OCI-LY7 (cell line): ENCODE results near the gene CSTB.

Source experiments
- EZH2phosphoT487 ChIP-seq: fragments of 200-600 bp; sonication (generic); IDR thresholded peaks from 2 replicates; pipeline ENCODE4 v1.6.1; 2018; ENCODE audit warnings: low read depth, borderline replicate concordance, mild to moderate bottlenecking, mixed run types, antibody characterized with exemption, low read length, moderate library complexity, mixed read lengths
- TF ChIP-seq, protein P1 (sequence below): fragments of 200-600 bp; sonication (generic); conservative IDR thresholded peaks from 2 replicates; pipeline ENCODE4 v1.5.1; 2014; ENCODE audit warnings: mild to moderate bottlenecking, antibody characterized with exemption, low read length, moderate library complexity, mixed read lengths

DNA sequence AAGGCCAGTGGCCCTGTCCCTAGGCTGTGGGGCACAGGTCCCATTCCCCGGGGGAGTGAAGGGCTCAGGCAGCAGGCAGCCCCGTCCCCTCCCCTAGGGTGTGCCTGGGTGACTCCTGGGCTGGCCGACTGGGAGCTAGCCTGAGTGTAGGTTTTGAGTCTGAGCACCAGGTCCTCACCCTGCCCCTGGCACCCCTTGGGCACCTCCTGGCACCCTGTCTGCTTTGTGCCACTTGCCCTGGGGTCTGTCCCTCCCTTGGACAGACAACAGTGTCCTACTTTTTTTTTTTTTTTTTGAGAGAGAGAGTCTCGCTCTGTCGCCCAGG lies 37.5 kb upstream of the CSTB start:
- TF ChIP-seq, protein P1, sequence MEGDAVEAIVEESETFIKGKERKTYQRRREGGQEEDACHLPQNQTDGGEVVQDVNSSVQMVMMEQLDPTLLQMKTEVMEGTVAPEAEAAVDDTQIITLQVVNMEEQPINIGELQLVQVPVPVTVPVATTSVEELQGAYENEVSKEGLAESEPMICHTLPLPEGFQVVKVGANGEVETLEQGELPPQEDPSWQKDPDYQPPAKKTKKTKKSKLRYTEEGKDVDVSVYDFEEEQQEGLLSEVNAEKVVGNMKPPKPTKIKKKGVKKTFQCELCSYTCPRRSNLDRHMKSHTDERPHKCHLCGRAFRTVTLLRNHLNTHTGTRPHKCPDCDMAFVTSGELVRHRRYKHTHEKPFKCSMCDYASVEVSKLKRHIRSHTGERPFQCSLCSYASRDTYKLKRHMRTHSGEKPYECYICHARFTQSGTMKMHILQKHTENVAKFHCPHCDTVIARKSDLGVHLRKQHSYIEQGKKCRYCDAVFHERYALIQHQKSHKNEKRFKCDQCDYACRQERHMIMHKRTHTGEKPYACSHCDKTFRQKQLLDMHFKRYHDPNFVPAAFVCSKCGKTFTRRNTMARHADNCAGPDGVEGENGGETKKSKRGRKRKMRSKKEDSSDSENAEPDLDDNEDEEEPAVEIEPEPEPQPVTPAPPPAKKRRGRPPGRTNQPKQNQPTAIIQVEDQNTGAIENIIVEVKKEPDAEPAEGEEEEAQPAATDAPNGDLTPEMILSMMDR: no peak
- TF ChIP-seq EZH2phosphoT487: no peak
